Measurements from ENCODE around the gene DACT2. TPM values are rescaled to one million over a fixed set of nuclear protein-coding genes. Genes with fewer than 3 reads are reported as not detected.

Gene DACT2
- total and polyA plus RNA-seq, 4 donors = 0.25 to 2.8 (median 0.88) TPM

GRCh38 chr6:168256940-168257339 is 62.6 kb downstream of the DACT2 start:
- TF ChIP-seq CTCF (IDR thresholded peaks at IDR 0.05; ENCODE audit: low read depth, low read length, missing input control) = no peak
- Histone ChIP-seq H3K9me3 (ENCODE audit: control insufficient read depth in 4 of 4, low read length in 3 of 4) (peaks cover 0 to 2% (median 0%) of the 10 kb centered on the region in 4 donors), H3K27ac (ENCODE audit: low read depth in 1 of 2, low read length in 2 of 2) (no peak overlapping the region), H3K27me3 (ENCODE audit: control insufficient read depth in 4 of 4, insufficient read depth in 4 of 4, low read length in 3 of 4) (no peaks in the 10 kb centered on the region), H3K36me3 (ENCODE audit: control insufficient read depth in 4 of 4, insufficient read depth in 3 of 4, low read depth in 1 of 4, low read length in 3 of 4) (no peaks in the 10 kb centered on the region), H3K4me1 (ENCODE audit: control insufficient read depth in 4 of 4, insufficient read depth in 4 of 4, low read length in 3 of 4) (peaks cover 5 to 17% (median 13%) of the 10 kb centered on the region in 4 donors), H3K4me3 (ENCODE audit: low read depth in 1 of 3, low read length in 3 of 3) (no peak overlapping the region), H3K9ac (ENCODE audit: low read depth in 1 of 2, low read length in 2 of 2) (no peak overlapping the region)
- no peak for DNase-seq (ENCODE audit: low spot score)

Other genes with a start within 250 kb of the DACT2 start
- gene FRMD1, start 240.6 kb downstream of the DACT2 start, total RNA-seq = under 1 TPM; 0.09 to 0.17 TPM
- gene FRMD1, start 240.6 kb downstream of the DACT2 start, polyA plus RNA-seq = under 1 TPM; 0.04 to 0.15 TPM
- 1 to 10 TPM in 1 of 2 donors, under 1 TPM in 1; 0.23 to 1.8 TPM for gene SMOC2, start 121.4 kb upstream of the DACT2 start, total RNA-seq
- 1 to 10 TPM in 1 of 2 donors, under 1 TPM in 1; 0.53 to 1.9 TPM for gene SMOC2, start 121.4 kb upstream of the DACT2 start, polyA plus RNA-seq

Measured in liver (tissue), 9 donors.